Dermis lymphatic vessel endothelial cell (primary cell): ENCODE measurements around the gene DGCR8. TPM values are rescaled to one million over a fixed set of nuclear protein-coding genes. Genes with fewer than 3 reads are reported as not detected.

Experiments
- total RNA-seq: library from RNA; depleted of rRNA; stranded (reverse); fragments of >200 nt; gene quantifications from 2 replicates; pipeline ENCODE4 v1.2.1, GENCODE V29; 2014

DGCR8 gene
- 24.4 and 26.0 TPM in 2 replicates for total RNA-seq

DNA sequence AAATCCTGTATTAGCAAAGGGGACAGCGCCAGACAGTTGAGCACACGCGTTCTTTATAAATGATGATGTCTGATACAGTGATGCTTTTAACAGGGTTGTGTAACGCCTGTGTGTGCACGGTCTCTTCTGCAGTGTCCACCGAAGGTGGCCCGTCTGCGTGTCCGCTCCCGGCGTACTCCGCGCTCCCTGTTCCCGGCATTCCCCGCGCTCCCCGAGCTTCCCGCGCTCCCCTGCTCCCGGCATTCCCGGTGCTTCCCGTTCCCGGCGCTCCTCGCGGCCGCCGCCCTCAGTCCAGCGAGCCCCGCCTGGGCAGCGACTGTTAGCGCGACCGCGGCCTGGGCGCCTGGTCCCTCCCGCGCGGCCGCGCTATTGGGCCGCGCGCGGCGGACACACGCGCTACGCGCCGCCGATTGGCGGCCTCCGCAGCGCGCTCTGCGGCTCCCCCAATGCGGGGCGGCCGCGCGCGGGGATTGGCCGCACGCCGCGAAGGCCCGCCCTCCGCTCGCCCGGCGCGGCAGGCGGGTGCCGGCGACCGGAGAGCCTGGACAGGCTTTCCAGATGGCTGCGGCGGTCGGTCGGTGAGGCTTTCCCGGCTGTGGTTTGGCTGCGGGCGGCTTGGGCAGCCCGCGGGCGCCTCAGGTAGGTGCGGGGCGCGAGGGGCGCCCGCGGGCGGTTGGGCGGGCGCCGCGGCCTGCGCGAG is at the start of gene DGCR8:
Gene DGCR8 (plus strand): TSS at position 497 of the 700 bp plus-strand sequence. CDS start 5,723 bp downstream, outside the sequence.

DNA sequence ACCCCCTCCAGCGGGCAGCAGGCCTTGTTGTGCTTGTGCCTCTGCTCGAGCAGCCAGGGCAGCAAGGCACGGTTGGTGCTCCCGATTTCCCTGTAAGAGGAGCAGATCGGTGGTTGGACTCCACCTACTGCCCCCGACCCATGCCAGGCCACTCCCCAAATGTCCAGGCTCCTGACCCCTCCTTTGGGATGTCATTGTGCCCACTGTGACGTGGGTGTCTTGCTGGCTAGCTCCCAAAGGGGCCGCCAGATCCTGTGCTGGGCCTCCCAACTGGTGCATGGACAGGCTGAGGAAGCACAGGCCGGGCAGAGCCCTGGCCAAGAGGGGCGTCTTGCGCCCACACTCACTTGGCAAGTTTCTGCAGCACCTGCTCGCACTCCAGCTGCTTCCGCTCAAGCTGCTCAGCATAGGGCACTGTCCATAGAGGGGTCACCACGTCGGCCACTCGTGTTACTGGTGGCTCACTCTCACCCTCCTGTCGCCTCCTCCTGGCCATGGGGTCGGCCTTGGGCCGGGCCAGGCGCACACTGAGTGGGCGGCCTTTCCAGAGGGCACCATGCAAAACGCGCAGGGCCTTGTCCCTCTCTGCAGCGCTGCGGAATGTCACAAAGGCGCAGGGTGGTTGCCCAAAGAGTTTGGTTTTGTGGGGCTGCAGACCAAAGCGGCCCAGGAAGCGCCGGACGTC is 35.8 kb downstream of the DGCR8 start, which contains the start of gene RANBP1:
Gene RANBP1 (plus strand): TSS at position 414 of the 685 bp plus-strand sequence. CDS start 81 bp downstream, at position 495.

DNA sequence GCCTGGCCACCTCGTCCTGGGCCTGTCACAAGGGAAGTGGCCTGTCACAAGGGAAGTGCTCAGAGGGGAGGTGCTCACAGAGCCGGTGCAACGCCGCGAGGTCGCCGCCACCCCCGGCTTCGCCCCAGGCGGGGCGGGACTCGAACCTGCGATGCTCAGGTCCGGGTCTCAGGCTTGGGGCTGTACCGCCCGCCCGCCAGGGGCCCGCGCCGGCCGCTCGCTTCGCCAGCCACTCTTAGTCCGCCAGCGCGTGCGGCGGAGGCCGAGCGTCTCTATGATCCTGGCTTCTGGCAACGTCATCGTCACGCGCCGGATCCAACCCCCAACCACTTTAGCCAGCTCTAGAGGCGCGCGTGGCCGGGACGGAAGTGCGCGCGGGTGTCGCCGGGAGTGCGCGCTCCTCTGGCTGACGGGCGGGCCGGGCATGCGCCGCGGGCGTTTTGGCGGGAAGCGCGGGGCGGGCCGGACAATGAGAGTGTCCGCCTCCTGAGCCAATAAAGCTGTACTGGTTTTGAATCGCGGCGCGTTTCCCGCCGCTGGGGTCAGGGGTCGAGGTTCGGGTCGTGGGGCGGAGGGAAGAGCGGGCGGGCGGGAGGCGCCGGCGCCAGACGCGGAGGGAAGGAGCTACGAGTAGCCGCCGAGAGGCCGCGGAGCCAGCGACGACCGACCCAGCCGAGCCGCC is 37.1 kb downstream of the DGCR8 start, which contains the start of gene TRMT2A:
Gene TRMT2A (minus strand): TSS at position 276 of the 682 bp plus-strand sequence. CDS start 320 bp downstream, outside the sequence.

DNA sequence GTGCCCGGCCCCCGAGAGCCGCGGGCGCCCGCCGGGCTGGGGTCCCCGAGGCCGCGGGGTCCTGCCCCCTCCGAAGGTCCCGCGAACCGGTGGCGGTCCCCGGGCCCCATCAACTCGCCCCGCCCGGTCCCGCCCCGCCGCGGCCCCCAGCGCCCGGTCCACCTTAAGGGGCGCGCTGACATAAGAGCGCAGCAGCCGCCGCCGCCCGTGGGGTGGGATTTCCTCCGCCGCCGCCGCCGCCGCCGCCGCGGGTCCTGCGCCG is 51.5 kb downstream of the DGCR8 start, which contains the start of gene ZDHHC8:
Gene ZDHHC8 (plus strand): TSS at position 208 of the 262 bp plus-strand sequence. CDS start 144 bp downstream, outside the sequence.

DNA sequence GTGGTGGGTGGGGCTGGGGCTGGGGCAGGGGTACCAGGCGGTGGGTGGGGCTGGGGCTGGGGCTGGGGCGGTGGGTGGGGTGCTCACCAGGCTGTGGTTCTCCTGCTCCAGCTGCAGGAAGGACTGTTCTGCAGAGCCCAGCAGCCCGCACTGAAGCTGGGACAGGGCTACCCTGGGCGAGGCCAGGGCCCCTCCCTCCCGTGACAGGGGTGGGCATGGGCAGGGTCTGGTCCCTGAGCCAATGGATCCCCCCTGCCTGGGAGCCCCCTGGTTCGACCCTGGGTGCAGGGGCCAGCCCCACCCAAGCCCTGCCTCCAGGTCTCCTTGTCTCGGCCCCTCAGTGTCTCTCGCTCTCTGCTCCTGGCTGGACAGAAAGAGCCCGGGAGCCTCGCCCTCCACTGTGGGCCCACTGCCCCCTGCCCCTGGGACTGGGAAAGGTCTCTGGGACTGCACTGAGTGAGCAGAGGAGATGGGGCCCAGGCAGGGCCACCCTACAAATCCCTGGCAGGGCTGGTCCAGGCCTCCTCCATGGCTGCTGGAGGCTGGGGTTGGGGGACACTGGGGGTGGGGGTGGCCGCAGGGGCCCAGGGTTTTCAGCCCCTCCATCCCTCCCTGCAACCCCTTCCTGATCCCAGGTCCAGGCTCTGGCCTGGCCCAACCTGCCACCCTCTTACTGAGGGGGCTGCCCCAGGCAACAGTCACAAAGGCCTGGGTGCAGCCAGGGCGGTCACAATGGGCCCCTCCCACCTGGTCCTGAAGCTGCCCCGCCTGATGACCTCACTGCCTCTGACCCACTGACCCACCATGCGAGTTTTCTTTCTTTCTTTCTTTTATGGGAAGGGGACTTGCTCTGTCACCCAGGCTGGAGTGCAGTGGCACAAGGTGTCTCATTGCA is 70.6 kb downstream of the DGCR8 start, which contains the start of gene CCDC188:
Gene CCDC188 (minus strand): TSS at position 675 of the 895 bp plus-strand sequence. CDS start 69 bp downstream, at position 606.

Other genes starting within 250 kb of the DGCR8 start
- gene GNB1L, start 225.4 kb upstream of the DGCR8 start, total RNA-seq: 2.4 and 2.6 TPM in 2 replicates
- 20.0 and 23.4 TPM in 2 replicates for gene RTL10, start 225.4 kb upstream of the DGCR8 start, total RNA-seq
- gene COMT, start 138.5 kb upstream of the DGCR8 start, total RNA-seq: 266 and 366 TPM in 2 replicates
- gene TXNRD2, start 138.4 kb upstream of the DGCR8 start, total RNA-seq: 42.0 and 53.0 TPM in 2 replicates
- gene ARVCF, start 63.4 kb upstream of the DGCR8 start, total RNA-seq: 46.2 and 46.5 TPM in 2 replicates
- 43.2 and 53.5 TPM in 2 replicates for gene TANGO2, start 59.1 kb upstream of the DGCR8 start, total RNA-seq
- 85.6 and 108 TPM in 2 replicates for gene RANBP1, start 35.9 kb downstream of the DGCR8 start, total RNA-seq
- gene TRMT2A, start 37.0 kb downstream of the DGCR8 start, total RNA-seq: 26.0 and 29.1 TPM in 2 replicates
- 3.4 and 3.5 TPM in 2 replicates for gene ZDHHC8, start 51.6 kb downstream of the DGCR8 start, total RNA-seq
- gene CCDC188, start 70.8 kb downstream of the DGCR8 start, total RNA-seq: 3.7 and 5.2 TPM in 2 replicates
- 0.77 and 1.3 TPM in 2 replicates for gene RTN4R, start 188.1 kb downstream of the DGCR8 start, total RNA-seq
- gene DGCR6L, start 239.8 kb downstream of the DGCR8 start, total RNA-seq: 42.0 and 43.2 TPM in 2 replicates